ENCODE measurements around the gene UBE3D.
"Not testable (repeated sequence)": the region's sequence is repeated elsewhere in the genome, so short reads cannot be mapped to it uniquely, and the experiment has no call there.

UBE3D gene

DNA sequence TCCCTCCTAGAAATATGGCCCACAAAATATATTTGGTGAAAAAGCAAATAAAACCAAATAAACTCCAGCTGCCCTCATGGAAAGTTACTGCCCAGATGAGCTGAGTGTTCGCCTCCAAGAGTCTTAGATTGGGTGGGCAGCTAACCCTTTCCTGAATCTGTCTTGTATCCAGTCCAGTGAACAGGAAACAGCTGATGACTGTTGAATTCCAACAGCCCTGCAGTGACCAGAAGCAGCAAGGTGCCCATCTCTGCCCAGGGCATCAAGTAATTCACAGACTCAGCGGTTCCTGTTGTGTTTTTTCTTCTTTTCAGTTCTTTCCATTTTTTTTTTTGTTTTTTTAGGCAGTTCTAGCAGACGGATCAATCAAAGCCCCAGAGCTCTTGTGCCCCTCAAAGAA, 199.2 kb downstream of the UBE3D start:
- DNase-seq, result no peak

DNA sequence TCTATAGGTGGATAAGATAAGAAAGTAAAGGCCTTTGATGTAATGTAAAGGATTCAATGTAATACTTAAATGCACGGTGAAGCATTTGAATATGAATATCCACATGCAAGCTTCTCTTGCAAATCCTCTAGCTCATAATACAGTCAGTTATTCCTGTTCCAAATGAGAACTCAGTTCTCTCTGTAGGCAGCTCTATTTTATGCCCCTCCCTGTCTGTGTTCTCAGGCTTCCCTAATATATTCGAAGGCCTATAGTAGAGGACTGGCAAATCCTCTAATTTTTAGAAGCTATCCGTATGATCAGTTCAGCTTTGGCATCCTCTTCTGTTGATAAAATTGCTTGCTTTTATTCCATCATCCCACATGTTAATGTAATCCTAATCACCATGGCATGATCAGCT, 200.2 kb downstream of the UBE3D start:
- DNase-seq, result no peak

GRCh38 chr6:82863781-82864180, 201.9 kb downstream of the UBE3D start:
- no peak for DNase-seq

DNA sequence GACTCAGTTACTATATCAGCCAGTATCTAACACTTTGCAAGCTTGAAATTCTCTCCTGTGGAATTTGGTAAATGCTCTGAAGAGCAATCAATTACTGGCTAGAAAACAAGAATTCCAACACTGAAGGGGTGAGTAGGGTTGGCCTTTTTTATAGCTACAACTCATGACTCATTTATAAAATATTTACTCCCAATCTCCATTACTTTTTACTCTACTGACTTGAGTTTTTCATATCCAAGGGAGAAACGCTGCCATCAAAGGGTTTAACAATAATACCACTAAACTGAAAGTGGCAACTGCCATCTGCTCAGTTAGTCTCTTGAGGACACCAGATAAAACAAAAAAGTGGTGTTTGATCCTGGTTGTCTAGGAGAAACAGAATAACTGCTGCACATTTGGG, 203.1 kb downstream of the UBE3D start:
- DNase-seq, result peak; percentile 85

DNA sequence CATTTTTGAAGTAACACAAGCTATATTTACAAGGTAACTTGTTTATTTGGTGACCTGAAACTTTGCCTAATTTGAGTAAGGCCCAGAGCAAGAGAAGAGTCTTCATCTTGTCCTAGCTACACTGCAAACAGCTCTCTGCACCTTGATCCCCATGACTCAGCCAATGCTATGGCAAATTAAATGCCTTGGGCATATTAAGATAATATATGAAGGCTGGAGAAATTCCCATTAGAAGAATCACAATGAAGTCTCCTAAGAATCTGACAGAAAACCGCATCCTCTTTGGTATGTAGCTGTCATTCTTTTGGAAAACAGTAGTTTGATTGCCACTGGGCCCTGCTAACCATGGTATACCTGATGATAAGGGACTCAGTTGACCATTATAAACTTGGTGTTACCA, 204.5 kb downstream of the UBE3D start:
- peak; percentile 49 for DNase-seq

DNA sequence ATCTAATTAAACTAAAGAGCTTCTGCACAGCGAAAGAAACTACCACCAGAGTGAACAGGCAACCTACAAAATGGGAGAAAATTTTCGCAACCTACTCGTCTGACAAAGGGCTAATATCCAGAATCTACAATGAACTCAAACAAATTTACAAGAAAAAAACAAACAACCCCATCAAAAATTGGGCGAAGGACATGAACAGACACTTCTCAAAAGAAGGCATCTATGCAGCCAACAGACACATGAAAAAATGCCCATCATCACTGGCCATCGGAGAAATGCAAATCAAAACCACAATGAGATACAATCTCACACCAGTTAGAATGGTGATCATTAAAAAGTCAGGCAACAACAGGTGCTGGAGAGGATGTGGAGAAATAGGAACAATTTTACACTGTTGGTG, 209.6 kb downstream of the UBE3D start:
- DNase-seq, result not testable (repeated sequence)

DNA sequence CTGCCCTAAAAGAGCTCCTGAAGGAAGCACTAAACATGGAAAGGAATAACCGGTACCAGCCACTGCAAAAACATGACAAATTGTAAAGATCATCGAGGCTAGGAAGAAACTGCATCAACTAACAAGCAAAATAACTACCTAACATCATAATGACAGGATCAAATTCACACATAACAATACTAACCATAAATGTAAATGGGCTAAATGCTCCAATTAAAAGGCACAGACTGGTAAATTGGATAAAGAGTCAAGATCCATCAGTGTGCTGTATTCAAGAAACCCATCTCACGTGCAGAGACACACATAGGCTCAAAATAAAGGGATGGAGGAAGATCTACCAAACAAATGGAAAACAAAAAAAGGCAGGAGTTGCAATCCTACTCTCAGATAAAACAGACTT, 212.7 kb downstream of the UBE3D start:
- DNase-seq, result not testable (repeated sequence)

GRCh38 chr6:82843291-82843885, 222.3 kb downstream of the UBE3D start:
- no peak for DNase-seq

DNA sequence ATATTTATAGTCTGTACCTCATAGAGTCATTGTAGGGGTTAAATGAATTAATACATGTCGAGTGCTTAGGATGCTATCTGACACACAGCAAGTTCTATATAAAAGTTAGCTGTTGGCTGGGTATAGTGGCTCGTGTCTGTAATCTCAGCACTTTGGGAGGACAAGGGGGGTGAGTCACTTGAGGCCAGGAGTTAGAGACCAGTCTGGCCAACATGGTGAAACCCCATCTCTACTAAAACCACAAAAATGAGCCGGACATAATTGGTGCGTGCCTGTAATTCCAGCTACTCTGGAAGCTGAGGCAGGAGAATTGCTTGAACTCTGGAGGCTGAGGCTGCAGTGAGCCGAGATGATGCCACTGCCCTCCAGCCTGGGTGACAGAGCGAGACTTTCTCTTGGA, 222.9 kb downstream of the UBE3D start:
- peak; percentile 64 for DNase-seq

Measured in fibroblast of skin of right biceps (primary cell).